Activated naive CD4-positive, alpha-beta T cell treated with anti-CD3 and anti-CD28 coated beads, Interleukin-2, amount 50 U/mL, for 72 hours (primary cell): ENCODE data around the gene SIK2. TPM values are rescaled to one million over a fixed set of nuclear protein-coding genes. Genes with fewer than 3 reads are reported as not detected.
"Not testable (repeated sequence)": the region's sequence is repeated elsewhere in the genome, so short reads cannot be mapped to it uniquely, and the experiment has no call there.

Source experiments
- ATAC-seq, 2 donors: fragments of 150-1000 bp; cut with Tn5 transposase; 2 replicates each; pipeline ENCODE4 v1.10.0; 2021; ENCODE audit warnings: mild to moderate bottlenecking in 2 of 2, moderate library complexity in 2 of 2
- DNase-seq, 2 donors: peaks; one replicate each; pipeline ENCODE4 v3.0.0; 2021 to 2022; ENCODE audit warnings: low spot score in 2 of 2
- H3K27ac Mint-ChIP-seq, 2 donors: one replicate each; pipeline ENCODE4 v1.8.0; 2022; ENCODE audit warnings: mild to moderate bottlenecking in 2 of 2, mixed read lengths in 2 of 2
- H3K36me3 Mint-ChIP-seq, 2 donors: one replicate each; pipeline ENCODE4 v1.8.0; 2022; ENCODE audit warnings: mixed read lengths in 2 of 2
- H3K9me3 Mint-ChIP-seq, 2 donors: one replicate each; pipeline ENCODE4 v1.8.0; 2022; ENCODE audit warnings: mixed read lengths in 2 of 2
- total RNA-seq, 2 donors: library from RNA; stranded (reverse); gene quantifications; one replicate each; pipeline ENCODE4 v1.2.3, GENCODE V29; 2022

SIK2 gene
- total RNA-seq, 2 donors from 2014 or later, result 2.9 to 6.1 TPM

DNA sequence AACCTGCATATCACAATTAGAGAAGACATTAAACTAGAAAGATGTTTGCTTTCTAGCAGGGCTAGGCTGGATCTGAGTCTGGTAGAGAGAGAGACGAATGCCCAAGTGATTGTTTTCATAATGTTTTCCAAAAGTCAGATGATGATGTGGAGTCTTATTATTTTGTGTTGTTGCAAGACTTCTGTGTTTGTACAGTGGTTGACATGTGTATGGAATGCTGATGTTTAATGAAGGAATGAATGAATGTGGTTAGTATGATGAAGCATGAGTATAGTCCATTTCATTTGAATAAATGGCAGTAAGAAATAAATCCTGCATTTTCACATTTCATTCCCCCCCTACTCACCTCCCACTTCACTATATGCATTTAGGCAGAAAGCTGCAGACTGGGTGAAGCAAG, 94.3 kb downstream of the SIK2 start:
- H3K36me3 Mint-ChIP-seq, result no peaks in the 10 kb centered on the region
- H3K27ac Mint-ChIP-seq, result no peak overlapping the region
- ATAC-seq, result no peak
- no peaks in the 10 kb centered on the region for H3K9me3 Mint-ChIP-seq
- no peak for DNase-seq

- H3K9me3 Mint-ChIP-seq, result no peaks in the 10 kb centered on the region
- no peak for ATAC-seq
- DNase-seq, result no peak
- no peak overlapping the region for H3K27ac Mint-ChIP-seq
- H3K36me3 Mint-ChIP-seq, result no peaks in the 10 kb centered on the region
Measured at GRCh38 chr11:111697933-111698371, 95.7 kb downstream of the SIK2 start.

- DNase-seq, result no peak
- Mint-ChIP-seq H3K27ac (peak overlapping the region in 1 of 2 donors; percentile 10), H3K9me3 (no peaks in the 10 kb centered on the region), H3K36me3 (no peaks in the 10 kb centered on the region)
- ATAC-seq, result peak; percentile 91 to 92
Measured at GRCh38 chr11:111698852-111699559, 96.8 kb downstream of the SIK2 start.

DNA sequence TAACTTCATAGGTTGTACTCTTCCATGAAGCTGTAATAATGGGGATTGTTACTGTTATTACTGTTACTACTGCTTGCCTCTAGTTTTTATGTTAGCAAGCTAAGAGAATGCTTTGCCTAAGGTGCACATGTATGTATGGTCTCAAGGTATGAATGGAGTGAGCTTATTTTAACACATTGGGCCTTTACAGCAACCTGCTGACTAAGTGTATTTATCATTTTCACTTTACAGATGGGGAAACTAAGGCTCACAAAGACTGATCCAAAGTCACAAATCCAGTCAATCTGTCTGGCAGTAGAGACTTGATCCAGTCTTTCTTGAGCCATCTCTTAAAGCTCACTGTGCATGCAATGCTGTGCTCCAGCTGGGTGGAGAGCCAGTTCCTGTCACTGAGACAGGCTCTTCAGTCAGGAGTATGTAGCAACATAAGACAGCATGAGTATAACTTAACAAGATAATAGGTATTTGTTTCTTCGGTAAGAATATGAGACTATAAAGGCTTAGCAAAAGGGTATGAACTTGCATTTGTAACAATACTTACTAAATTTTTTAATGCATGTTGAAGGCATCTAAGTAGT, 97.4 kb downstream of the SIK2 start:
- Mint-ChIP-seq H3K27ac (peak overlapping the region in 1 of 2 donors; percentile 10), H3K36me3 (no peaks in the 10 kb centered on the region), H3K9me3 (no peaks in the 10 kb centered on the region)
- no peak for ATAC-seq
- DNase-seq, result no peak

- ATAC-seq (no peak), DNase-seq (no peak)
- H3K9me3 Mint-ChIP-seq, result no peaks in the 10 kb centered on the region
- no peak overlapping the region for H3K27ac Mint-ChIP-seq
- H3K36me3 Mint-ChIP-seq, result no peaks in the 10 kb centered on the region
Measured at GRCh38 chr11:111700162-111700561, 97.9 kb downstream of the SIK2 start.

DNA sequence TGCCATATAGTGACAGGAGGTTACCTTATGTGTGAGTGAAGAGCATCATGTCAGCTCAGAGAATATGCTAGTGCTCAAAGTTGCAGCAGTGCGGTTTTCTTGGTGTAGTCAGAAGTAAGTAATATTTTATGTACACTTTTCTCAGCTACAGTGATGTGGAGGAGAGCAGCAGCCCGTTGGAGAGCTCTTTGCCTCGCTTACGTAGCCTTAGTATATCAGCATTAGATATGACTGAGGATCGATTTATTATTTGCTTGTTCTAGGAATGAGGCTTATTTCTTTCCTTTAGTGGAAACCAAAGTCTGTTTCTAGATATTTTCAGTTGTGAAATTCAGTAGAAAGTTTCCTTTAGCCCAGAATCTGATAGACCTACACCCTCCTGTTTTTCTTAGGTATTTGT, 100.4 kb downstream of the SIK2 start:
- no peaks in the 10 kb centered on the region for H3K9me3 Mint-ChIP-seq
- DNase-seq (no peak), ATAC-seq (no peak)
- H3K27ac Mint-ChIP-seq, result no peak overlapping the region
- H3K36me3 Mint-ChIP-seq, result no peaks in the 10 kb centered on the region

GRCh38 chr11:111703576-111703975, 101.3 kb downstream of the SIK2 start:
- DNase-seq, result no peak
- Mint-ChIP-seq H3K36me3 (no peaks in the 10 kb centered on the region), H3K9me3 (no peaks in the 10 kb centered on the region), H3K27ac (no peak overlapping the region)
- ATAC-seq, result no peak

DNA sequence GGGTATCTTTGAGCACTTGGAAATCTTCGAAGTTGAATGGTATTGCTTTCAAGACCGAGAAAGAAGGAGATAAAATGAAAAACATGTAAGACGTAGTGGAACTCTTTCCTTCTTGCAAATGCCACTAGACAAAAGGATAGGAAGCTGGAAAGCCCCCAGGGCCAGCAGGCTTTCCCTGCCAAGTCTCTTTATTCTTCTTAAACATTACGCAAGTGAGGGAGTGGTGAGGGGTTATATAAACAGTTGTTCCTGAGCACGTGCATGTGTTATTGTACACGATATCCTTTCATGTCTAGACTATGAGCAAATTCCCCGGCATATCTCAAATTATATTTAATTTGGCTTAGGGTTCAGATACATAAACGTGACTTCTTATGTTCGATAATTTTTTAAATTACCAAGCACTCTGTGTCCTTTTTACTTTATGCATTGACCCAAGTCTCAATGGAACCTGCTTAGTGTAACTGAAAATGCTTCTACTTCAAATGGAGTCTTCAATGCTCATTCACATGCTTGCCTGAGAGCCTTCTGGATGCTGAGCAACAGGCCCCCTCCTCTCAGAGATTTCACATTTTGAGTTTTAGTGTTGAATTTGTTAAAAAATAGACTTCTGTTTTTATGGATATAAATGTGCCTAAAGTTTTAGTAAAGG, 104.9 kb downstream of the SIK2 start:
- no peak overlapping the region for H3K27ac Mint-ChIP-seq
- ATAC-seq, result no peak
- no peaks in the 10 kb centered on the region for H3K36me3 Mint-ChIP-seq

DNA sequence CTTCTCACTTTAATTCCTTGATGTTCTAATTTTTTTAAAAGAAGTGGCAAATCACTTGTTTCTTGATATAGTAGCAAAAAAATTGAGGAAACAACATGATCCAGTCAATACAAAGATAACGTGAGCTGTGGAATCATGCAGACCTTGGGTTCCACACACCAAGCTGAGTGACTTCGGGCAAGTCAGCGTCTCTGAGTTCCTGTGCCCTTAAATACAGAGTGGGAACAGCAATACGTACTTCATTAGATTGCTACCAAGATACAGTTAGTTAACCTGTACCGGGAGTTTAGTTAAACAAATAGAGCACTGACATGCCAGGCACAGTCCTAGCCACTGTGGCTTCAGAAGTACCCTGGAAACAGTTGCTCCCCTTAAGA, 105.4 kb downstream of the SIK2 start:
- ATAC-seq, result no peak
- H3K9me3 Mint-ChIP-seq, result no peaks in the 10 kb centered on the region
- no peaks in the 10 kb centered on the region for H3K36me3 Mint-ChIP-seq
- no peak overlapping the region for H3K27ac Mint-ChIP-seq
- no peak for DNase-seq

More for the DNA sequence above, 104.9 kb downstream of the SIK2 start:
- no peaks in the 10 kb centered on the region for H3K9me3 Mint-ChIP-seq
- DNase-seq, result no peak

DNA sequence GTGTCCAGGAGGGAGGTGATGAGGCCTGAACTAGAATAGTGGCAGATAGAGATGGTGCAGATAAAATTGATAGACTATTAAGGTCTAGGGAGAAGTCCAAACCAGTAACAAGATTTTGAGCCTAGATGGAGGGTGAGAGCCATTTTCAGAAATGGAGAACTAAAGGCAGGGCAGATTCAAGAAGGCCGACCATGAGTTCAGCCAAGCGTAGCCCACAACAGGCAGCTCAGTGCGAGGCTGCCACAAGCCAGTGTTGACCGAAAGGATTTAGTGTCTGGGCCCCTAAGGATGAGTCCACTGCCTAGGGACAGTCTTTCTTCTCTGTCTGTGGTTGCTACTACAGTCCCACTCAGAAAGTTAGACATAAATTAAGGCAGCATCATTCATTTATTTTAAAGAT, 112.3 kb downstream of the SIK2 start:
- no peaks in the 10 kb centered on the region for H3K36me3 Mint-ChIP-seq

GRCh38 chr11:111715142-111715816, 113.0 kb downstream of the SIK2 start:
- no peaks in the 10 kb centered on the region for H3K9me3 Mint-ChIP-seq
- no peak for ATAC-seq
- no peaks in the 10 kb centered on the region for H3K36me3 Mint-ChIP-seq
- H3K27ac Mint-ChIP-seq, result no peak overlapping the region
- no peak for DNase-seq

More for the DNA sequence above, 112.3 kb downstream of the SIK2 start:
- Mint-ChIP-seq H3K9me3 (no peaks in the 10 kb centered on the region), H3K27ac (peak overlapping the region in 1 of 2 donors; percentile 50)
- DNase-seq, result no peak
- no peak for ATAC-seq

GRCh38 chr11:111717660-111718059, 115.4 kb downstream of the SIK2 start:
- H3K36me3 Mint-ChIP-seq, DNase-seq, ATAC-seq, H3K9me3 Mint-ChIP-seq: not testable (repeated sequence)
- peak overlapping the region in 1 of 2 donors; percentile 24 for H3K27ac Mint-ChIP-seq

DNA sequence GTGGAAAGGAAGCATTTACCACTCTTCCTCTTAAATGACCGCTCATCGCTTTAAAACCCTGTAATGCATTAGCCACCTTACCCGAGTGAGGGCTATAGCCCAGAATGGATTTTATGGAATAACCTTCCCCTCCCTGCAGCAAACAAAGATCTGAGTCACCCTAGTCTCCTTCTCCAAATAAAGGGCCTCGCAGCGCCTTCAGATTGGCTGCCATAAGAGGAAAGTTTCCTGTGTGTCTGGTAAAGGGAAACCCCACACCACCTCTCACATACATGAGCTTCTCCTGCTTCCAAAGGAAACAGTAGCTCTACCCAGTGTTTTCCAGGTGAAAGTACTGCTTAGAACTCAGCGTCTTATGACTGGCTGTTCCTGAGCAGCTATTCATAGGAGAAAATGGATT, 116.2 kb downstream of the SIK2 start:
- no peak overlapping the region for H3K27ac Mint-ChIP-seq
- ATAC-seq (no peak), DNase-seq (no peak)
- H3K9me3 Mint-ChIP-seq, result no peaks in the 10 kb centered on the region
- H3K36me3 Mint-ChIP-seq, result no peaks in the 10 kb centered on the region

GRCh38 chr11:111718859-111719258, 116.6 kb downstream of the SIK2 start:
- H3K36me3 Mint-ChIP-seq, result no peaks in the 10 kb centered on the region

DNA sequence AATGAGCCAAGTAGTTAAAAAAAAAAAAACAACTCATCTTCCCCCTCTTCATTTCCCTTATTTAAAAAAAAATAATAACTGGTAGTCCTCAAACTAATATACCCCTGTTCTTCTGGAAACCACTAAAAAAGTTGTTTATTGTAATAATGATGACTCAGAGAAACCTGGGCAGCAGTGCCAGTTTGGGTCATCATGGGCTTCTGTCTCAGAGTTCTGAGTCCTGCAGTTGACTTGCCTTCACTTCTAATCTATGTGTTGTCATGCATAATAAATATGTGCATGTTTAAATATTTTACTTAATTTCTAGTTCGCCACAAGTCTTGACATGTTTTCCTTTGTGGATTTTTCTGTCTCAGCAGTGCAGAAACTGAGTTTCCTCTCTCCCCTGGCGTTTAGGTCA, 117.1 kb downstream of the SIK2 start:
- no peaks in the 10 kb centered on the region for H3K36me3 Mint-ChIP-seq
- no peaks in the 10 kb centered on the region for H3K9me3 Mint-ChIP-seq
- DNase-seq (no peak), ATAC-seq (no peak)
- peak overlapping the region; percentile 6 to 86 for H3K27ac Mint-ChIP-seq

More at GRCh38 chr11:111718859-111719258, 116.6 kb downstream of the SIK2 start:
- H3K27ac Mint-ChIP-seq, result no peak overlapping the region
- DNase-seq (no peak), ATAC-seq (no peak)
- H3K9me3 Mint-ChIP-seq, result no peaks in the 10 kb centered on the region

GRCh38 chr11:111720801-111721494, 118.7 kb downstream of the SIK2 start:
- ATAC-seq (no peak), DNase-seq (no peak)
- no peaks in the 10 kb centered on the region for H3K36me3 Mint-ChIP-seq
- H3K9me3 Mint-ChIP-seq, result no peaks in the 10 kb centered on the region
- H3K27ac Mint-ChIP-seq, result no peak overlapping the region

DNA sequence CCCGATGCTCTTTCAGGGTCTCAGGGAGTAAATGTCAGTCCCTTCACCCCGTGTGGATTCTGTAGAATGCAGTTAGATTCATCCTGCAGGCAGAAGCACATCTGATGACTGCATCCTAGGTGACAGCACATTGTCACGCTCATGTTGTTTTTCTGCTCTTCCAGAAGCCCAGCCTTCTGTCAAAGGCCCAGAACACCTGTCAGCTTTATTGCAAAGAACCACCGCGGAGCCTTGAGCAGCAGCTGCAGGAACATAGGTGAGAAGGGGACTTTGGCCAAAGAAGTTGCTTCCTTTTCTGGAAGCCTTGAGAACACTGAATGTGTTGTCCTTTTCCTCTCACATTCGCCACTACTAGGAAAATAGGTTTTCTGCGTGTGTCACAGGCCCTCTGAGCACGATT, 120.3 kb downstream of the SIK2 start:
- DNase-seq (no peak), ATAC-seq (no peak)
- H3K9me3 Mint-ChIP-seq, result no peaks in the 10 kb centered on the region
- no peak overlapping the region for H3K27ac Mint-ChIP-seq
- no peaks in the 10 kb centered on the region for H3K36me3 Mint-ChIP-seq
